H1 (cell line): ENCODE results near the gene P3H1. TPM values are rescaled to one million over a fixed set of nuclear protein-coding genes. Genes with fewer than 3 reads are reported as not detected.

Source experiments
- ASH2L ChIP-seq: fragments of 200-600, 300-600 bp; sonication (generic); IDR thresholded peaks from one replicate; pipeline ENCODE4 v1.7.1; 2017; ENCODE audit warnings: low read length
- EGR1 ChIP-seq: IDR thresholded peaks from 2 replicates; pipeline ENCODE4 v1.6.1; 2011; ENCODE audit warnings: low read depth, low read length, borderline replicate concordance
- GABPA ChIP-seq: IDR thresholded peaks from 2 replicates; pipeline ENCODE4 v1.6.1; 2011; ENCODE audit warnings: mild to moderate bottlenecking, low read length, moderate library complexity, borderline replicate concordance; ENCODE audit not compliant: insufficient read depth
- KDM1A ChIP-seq: fragments of 200-600, 300-600 bp; sonication (generic); IDR thresholded peaks from 2 replicates; pipeline ENCODE4 v1.7.1; 2016; ENCODE audit warnings: mild to moderate bottlenecking, low read length, borderline replicate concordance
- KDM4A ChIP-seq: IDR thresholded peaks from one replicate; pipeline ENCODE4 v1.7.1; 2012; ENCODE audit warnings: low read depth, mild to moderate bottlenecking, moderate library complexity, low read length, inconsistent platforms; ENCODE audit not compliant: severe bottlenecking
- POLR2AphosphoS5 ChIP-seq: IDR thresholded peaks from 2 replicates; pipeline ENCODE4 v1.6.1; 2011; ENCODE audit warnings: low read depth, low read length
- RXRA ChIP-seq: IDR thresholded peaks from 2 replicates; pipeline ENCODE4 v1.6.1; 2011; ENCODE audit warnings: low read depth, mild to moderate bottlenecking, low read length, moderate library complexity; ENCODE audit not compliant: insufficient read depth
- SIN3A ChIP-seq, 2 experiments: IDR thresholded peaks in 1 of 2; conservative IDR thresholded peaks in 1 of 2; 2 replicates each; pipeline ENCODE4 v1.6.1; 2011 to 2012; ENCODE audit warnings: low read length in 2 of 2, improper control_type of control experiment in 1 of 2, low read depth in 1 of 2, mild to moderate bottlenecking in 1 of 2
- SUZ12 ChIP-seq: fragments of 200-600 bp; sonication (generic); IDR thresholded peaks from 2 replicates; pipeline ENCODE4 v1.6.1; 2012; ENCODE audit warnings: mild to moderate bottlenecking, inconsistent platforms, low read length, moderate library complexity, mixed read lengths
- polyA plus RNA-seq, 7 experiments: library from polyadenylated mRNA; depleted of rRNA in 3 of 7; stranded (reverse) in 5 of 7; unstranded in 2 of 7; fragments of >200 nt in 5 of 7; fragments of 200-250 nt in 2 of 7; gene quantifications; 1 replicate in 5 of 7; 2 replicates in 1 of 7; 4 replicates in 1 of 7; pipeline versions ENCODE4 v1.2.1 to v1.2.3, GENCODE V29; 2011 to 2013; ENCODE audit warnings: missing spikeins in 2 of 7, mixed read lengths in 2 of 7
- total RNA-seq: library from RNA; stranded (reverse); fragmentation: NEBNext Ultra II Directional; extraction: Animal tissue kit (Norgen Biotek cat#: 25700); gene quantifications from 2 replicates; pipeline ENCODE4 v1.2.1, GENCODE V29; 2021
- TF ChIP-seq, protein P1 (sequence below): fragments of 300-600 bp; sonication (generic); IDR thresholded peaks from 2 replicates; pipeline ENCODE4 v1.7.1; 2012; ENCODE audit warnings: low read length, moderate library complexity, mild to moderate bottlenecking, inconsistent platforms; ENCODE audit not compliant: insufficient replicate concordance

Gene P3H1
- total and polyA plus RNA-seq, 2 of the 8 experiments (the other 6 are each of a cell fraction or from before 2014, with no cell fraction given) = 58.4 to 87.5 TPM

DNA sequence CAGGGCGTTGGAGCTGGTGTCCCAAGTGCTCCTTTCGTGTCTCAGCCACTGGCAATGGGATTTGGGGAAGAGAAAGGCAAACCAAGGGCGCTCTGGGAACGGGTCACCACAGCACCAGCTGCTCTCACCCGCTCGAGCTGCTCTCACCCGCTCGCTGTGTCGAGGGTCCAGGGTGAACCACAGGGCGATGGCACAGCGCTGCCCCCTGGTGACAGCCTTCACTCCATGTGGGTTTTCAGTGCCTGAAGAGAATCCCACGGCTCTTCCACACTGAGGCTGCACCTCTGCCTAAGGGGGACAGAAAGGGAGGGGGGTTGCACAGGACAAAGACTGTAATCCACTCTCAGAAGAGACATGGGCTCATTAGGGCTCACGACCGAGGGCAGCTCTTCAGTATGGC is 19.7 kb downstream of the P3H1 start (continued):
- TF ChIP-seq, protein P1, sequence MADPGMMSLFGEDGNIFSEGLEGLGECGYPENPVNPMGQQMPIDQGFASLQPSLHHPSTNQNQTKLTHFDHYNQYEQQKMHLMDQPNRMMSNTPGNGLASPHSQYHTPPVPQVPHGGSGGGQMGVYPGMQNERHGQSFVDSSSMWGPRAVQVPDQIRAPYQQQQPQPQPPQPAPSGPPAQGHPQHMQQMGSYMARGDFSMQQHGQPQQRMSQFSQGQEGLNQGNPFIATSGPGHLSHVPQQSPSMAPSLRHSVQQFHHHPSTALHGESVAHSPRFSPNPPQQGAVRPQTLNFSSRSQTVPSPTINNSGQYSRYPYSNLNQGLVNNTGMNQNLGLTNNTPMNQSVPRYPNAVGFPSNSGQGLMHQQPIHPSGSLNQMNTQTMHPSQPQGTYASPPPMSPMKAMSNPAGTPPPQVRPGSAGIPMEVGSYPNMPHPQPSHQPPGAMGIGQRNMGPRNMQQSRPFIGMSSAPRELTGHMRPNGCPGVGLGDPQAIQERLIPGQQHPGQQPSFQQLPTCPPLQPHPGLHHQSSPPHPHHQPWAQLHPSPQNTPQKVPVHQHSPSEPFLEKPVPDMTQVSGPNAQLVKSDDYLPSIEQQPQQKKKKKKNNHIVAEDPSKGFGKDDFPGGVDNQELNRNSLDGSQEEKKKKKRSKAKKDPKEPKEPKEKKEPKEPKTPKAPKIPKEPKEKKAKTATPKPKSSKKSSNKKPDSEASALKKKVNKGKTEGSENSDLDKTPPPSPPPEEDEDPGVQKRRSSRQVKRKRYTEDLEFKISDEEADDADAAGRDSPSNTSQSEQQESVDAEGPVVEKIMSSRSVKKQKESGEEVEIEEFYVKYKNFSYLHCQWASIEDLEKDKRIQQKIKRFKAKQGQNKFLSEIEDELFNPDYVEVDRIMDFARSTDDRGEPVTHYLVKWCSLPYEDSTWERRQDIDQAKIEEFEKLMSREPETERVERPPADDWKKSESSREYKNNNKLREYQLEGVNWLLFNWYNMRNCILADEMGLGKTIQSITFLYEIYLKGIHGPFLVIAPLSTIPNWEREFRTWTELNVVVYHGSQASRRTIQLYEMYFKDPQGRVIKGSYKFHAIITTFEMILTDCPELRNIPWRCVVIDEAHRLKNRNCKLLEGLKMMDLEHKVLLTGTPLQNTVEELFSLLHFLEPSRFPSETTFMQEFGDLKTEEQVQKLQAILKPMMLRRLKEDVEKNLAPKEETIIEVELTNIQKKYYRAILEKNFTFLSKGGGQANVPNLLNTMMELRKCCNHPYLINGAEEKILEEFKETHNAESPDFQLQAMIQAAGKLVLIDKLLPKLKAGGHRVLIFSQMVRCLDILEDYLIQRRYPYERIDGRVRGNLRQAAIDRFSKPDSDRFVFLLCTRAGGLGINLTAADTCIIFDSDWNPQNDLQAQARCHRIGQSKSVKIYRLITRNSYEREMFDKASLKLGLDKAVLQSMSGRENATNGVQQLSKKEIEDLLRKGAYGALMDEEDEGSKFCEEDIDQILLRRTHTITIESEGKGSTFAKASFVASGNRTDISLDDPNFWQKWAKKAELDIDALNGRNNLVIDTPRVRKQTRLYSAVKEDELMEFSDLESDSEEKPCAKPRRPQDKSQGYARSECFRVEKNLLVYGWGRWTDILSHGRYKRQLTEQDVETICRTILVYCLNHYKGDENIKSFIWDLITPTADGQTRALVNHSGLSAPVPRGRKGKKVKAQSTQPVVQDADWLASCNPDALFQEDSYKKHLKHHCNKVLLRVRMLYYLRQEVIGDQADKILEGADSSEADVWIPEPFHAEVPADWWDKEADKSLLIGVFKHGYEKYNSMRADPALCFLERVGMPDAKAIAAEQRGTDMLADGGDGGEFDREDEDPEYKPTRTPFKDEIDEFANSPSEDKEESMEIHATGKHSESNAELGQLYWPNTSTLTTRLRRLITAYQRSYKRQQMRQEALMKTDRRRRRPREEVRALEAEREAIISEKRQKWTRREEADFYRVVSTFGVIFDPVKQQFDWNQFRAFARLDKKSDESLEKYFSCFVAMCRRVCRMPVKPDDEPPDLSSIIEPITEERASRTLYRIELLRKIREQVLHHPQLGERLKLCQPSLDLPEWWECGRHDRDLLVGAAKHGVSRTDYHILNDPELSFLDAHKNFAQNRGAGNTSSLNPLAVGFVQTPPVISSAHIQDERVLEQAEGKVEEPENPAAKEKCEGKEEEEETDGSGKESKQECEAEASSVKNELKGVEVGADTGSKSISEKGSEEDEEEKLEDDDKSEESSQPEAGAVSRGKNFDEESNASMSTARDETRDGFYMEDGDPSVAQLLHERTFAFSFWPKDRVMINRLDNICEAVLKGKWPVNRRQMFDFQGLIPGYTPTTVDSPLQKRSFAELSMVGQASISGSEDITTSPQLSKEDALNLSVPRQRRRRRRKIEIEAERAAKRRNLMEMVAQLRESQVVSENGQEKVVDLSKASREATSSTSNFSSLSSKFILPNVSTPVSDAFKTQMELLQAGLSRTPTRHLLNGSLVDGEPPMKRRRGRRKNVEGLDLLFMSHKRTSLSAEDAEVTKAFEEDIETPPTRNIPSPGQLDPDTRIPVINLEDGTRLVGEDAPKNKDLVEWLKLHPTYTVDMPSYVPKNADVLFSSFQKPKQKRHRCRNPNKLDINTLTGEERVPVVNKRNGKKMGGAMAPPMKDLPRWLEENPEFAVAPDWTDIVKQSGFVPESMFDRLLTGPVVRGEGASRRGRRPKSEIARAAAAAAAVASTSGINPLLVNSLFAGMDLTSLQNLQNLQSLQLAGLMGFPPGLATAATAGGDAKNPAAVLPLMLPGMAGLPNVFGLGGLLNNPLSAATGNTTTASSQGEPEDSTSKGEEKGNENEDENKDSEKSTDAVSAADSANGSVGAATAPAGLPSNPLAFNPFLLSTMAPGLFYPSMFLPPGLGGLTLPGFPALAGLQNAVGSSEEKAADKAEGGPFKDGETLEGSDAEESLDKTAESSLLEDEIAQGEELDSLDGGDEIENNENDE = no peak
- TF ChIP-seq KDM4A (no peak), SIN3A (conservative IDR thresholded peaks at IDR 0.05 in 1 of 2, IDR thresholded peaks at IDR 0.05 in 1 of 2; ENCODE audit: low read depth in 1 of 2, low read length in 2 of 2) (peak in 1 of 2 experiments; percentile 49; a peak in 1 of 4 replicates), RXRA (no peak), ASH2L (no peak), GABPA (0 out of 2 replicates have a peak, but pooled peaks have one; percentile 41), SUZ12 (no peak), EGR1 (no peak), KDM1A (no peak), POLR2AphosphoS5 (no peak)
